ENCODE measurements around the gene SNRNP200. TPM values are rescaled to one million over a fixed set of nuclear protein-coding genes. Genes with fewer than 3 reads are reported as not detected.
A peak's percentile ranks its signal among the peaks of the same experiment; 100 is the strongest.

SNRNP200 gene
- total and polyA plus RNA-seq, 4 donors: 65.9 to 106 (median 88.0) TPM

- Histone ChIP-seq H3K27me3 (ENCODE audit: control insufficient read depth in 3 of 3, insufficient read depth in 3 of 3, low read length in 2 of 3) (peaks cover 0 to 31% (median 23%) of the 10 kb centered on the region in 3 donors), H3K36me3 (ENCODE audit: control insufficient read depth in 4 of 4, insufficient read depth in 4 of 4, low read length in 4 of 4) (peaks cover 0 to 3% (median 0%) of the 10 kb centered on the region in 4 donors), H3K9ac (ENCODE audit: insufficient read depth in 1 of 2, low read length in 2 of 2) (peak within 1 kb of the TSS; percentile 27 to 76), H3K27ac (ENCODE audit: low read depth in 1 of 2, low read length in 1 of 2) (no peak within 1 kb of the TSS), H3K4me1 (ENCODE audit: control insufficient read depth in 5 of 5, insufficient read depth in 5 of 5, low read length in 5 of 5) (peaks cover 0 to 36% (median 8%) of the 10 kb centered on the region in 5 donors), H3K4me3 (peak within 1 kb of the TSS; percentile 5), H3K9me3 (ENCODE audit: control insufficient read depth in 4 of 4, insufficient read depth in 3 of 4, low read length in 3 of 4) (no peaks in the 10 kb centered on the region)
- TF ChIP-seq CTCF (IDR thresholded peaks at IDR 0.05; ENCODE audit: control extremely low read depth, extremely low read depth): no peak
- ATAC-seq (ENCODE audit: insufficient read depth, low FRiP score) (no peak), DNase-seq (peak; percentile 41 to 53 (median 52))
- WGBS, 2 donors: 3 to 6% methylated on average over 54 to 58 of the region's 58 CpGs
Observed at GRCh38 chr2:96325041-96325883, 19.9 kb upstream of the SNRNP200 start, which contains the start of gene ITPRIPL1. ITPRIPL1 (plus strand) TSS chr2:96325317; CDS start chr2:96325840, 523 bp downstream.

GRCh38 chr2:96324721-96325040 lies 19.3 kb upstream of the SNRNP200 start:
- Histone ChIP-seq H3K9ac (ENCODE audit: insufficient read depth in 1 of 2, low read length in 2 of 2) (peak overlapping the region in 1 of 2 donors; percentile 76), H3K9me3 (ENCODE audit: control insufficient read depth in 4 of 4, insufficient read depth in 3 of 4, low read length in 3 of 4) (no peaks in the 10 kb centered on the region), H3K27ac (ENCODE audit: low read depth in 1 of 2, low read length in 1 of 2) (no peak overlapping the region), H3K4me1 (ENCODE audit: control insufficient read depth in 5 of 5, insufficient read depth in 5 of 5, low read length in 5 of 5) (peaks cover 0 to 33% (median 8%) of the 10 kb centered on the region in 5 donors), H3K36me3 (ENCODE audit: control insufficient read depth in 4 of 4, insufficient read depth in 4 of 4, low read length in 4 of 4) (peaks cover 0 to 3% (median 0%) of the 10 kb centered on the region in 4 donors), H3K27me3 (ENCODE audit: control insufficient read depth in 3 of 3, insufficient read depth in 3 of 3, low read length in 2 of 3) (peaks cover 0 to 34% (median 27%) of the 10 kb centered on the region in 3 donors), H3K4me3 (no peak overlapping the region)
- TF ChIP-seq CTCF (IDR thresholded peaks at IDR 0.05; ENCODE audit: control extremely low read depth, extremely low read depth): no peak
- 23 to 36% methylated on average over 6 of the region's 6 CpGs for WGBS, 2 donors
- ATAC-seq (ENCODE audit: insufficient read depth, low FRiP score) (no peak), DNase-seq (no peak)

GRCh38 chr2:96323849-96324248 lies 18.5 kb upstream of the SNRNP200 start:
- H3K27ac ChIP-seq (ENCODE audit: low read depth in 1 of 2, low read length in 1 of 2): no peak overlapping the region
- H3K9ac ChIP-seq (ENCODE audit: insufficient read depth in 1 of 2, low read length in 2 of 2): no peak overlapping the region
- H3K4me3 ChIP-seq: no peak overlapping the region
- no peak for TF ChIP-seq CTCF (IDR thresholded peaks at IDR 0.05; ENCODE audit: control extremely low read depth, extremely low read depth)
- DNase-seq (no peak), ATAC-seq (ENCODE audit: insufficient read depth, low FRiP score) (no peak)
- peaks cover 0 to 39% (median 34%) of the 10 kb centered on the region in 3 donors for H3K27me3 ChIP-seq (ENCODE audit: control insufficient read depth in 3 of 3, insufficient read depth in 3 of 3, low read length in 2 of 3)
- peaks cover 0 to 27% (median 8%) of the 10 kb centered on the region in 5 donors for H3K4me1 ChIP-seq (ENCODE audit: control insufficient read depth in 5 of 5, insufficient read depth in 5 of 5, low read length in 5 of 5)
- H3K9me3 ChIP-seq (ENCODE audit: control insufficient read depth in 4 of 4, insufficient read depth in 3 of 4, low read length in 3 of 4): no peaks in the 10 kb centered on the region
- peaks cover 0 to 3% (median 0%) of the 10 kb centered on the region in 4 donors for H3K36me3 ChIP-seq (ENCODE audit: control insufficient read depth in 4 of 4, insufficient read depth in 4 of 4, low read length in 4 of 4)
- 91 to 97% methylated on average over 1 of the region's 1 CpG for WGBS, 2 donors
